ENCODE results near the gene GPC6. TPM values are rescaled to one million over a fixed set of nuclear protein-coding genes. Genes with fewer than 3 reads are reported as not detected.

Gene GPC6
- total and polyA plus RNA-seq, 2 experiments from 2014 or later = 14.4 to 20.8 TPM

- no peaks in the 10 kb centered on the region for H3K79me2 ChIP-seq (ENCODE audit: insufficient read depth)
- no peak overlapping the region for H3K27ac ChIP-seq
- H3F3A ChIP-seq (ENCODE audit: insufficient read depth) = peaks cover 13% of the 10 kb centered on the region
- in situ Hi-C loops (cut with MboI) = no loop called here
- no peaks in the 10 kb centered on the region for H3K27me3 ChIP-seq (replicated peaks; ENCODE audit: insufficient read depth)
- no peak overlapping the region for H2AFZ ChIP-seq
- H3K9me3 ChIP-seq (ENCODE audit: low read depth) = no peaks in the 10 kb centered on the region
- H4K20me1 ChIP-seq (ENCODE audit: insufficient read depth) = no peaks in the 10 kb centered on the region
- H3K9ac ChIP-seq = no peak overlapping the region
- H3K9me2 ChIP-seq (ENCODE audit: insufficient read depth) = no peaks in the 10 kb centered on the region
- H3K4me3 ChIP-seq = no peak overlapping the region
- H3K4me2 ChIP-seq (ENCODE audit: unreplicated experiment) = no peak overlapping the region
- TF ChIP-seq EZH2phosphoT487 (IDR thresholded peaks at IDR 0.05; ENCODE audit: insufficient read depth, low read depth) = no peak
- no peak for TF ChIP-seq EZH2 (IDR thresholded peaks at IDR 0.05; ENCODE audit: insufficient read depth, poor library complexity, severe bottlenecking)
- H3K4me1 ChIP-seq (ENCODE audit: insufficient read depth) = peaks cover 15% of the 10 kb centered on the region
- H3K36me3 ChIP-seq (ENCODE audit: low read depth) = no peaks in the 10 kb centered on the region
- no peak for DNase-seq
Observed at GRCh38 chr13:93621966-93622365, 395.4 kb downstream of the GPC6 start.

DNA sequence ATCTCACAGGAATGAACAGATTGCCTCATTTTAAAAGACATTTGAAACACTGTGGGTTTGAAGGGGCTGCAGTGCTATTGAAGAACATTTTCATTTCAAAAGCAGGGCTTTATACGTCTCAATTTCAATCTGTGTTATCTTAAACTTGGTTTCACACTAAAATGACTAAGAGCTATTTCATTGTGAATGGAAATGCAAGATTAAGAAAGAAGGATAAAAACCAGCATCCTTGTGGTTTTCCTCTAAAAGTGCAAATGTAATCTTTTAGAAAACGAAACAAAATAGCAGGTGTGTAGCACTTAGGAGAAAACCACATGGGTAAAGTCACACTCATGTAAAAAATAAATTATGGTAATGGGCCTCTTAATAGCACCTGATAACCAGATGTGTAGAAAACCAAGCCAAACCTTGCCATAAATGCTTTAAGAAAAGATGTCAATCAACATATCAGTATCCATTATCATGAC lies 397.7 kb downstream of the GPC6 start:
- no peaks in the 10 kb centered on the region for H3K27me3 ChIP-seq (replicated peaks; ENCODE audit: insufficient read depth)
- DNase-seq = no peak
- no peak overlapping the region for H3K4me2 ChIP-seq (ENCODE audit: unreplicated experiment)
- no peaks in the 10 kb centered on the region for H3K9me2 ChIP-seq (ENCODE audit: insufficient read depth)
- no peaks in the 10 kb centered on the region for H4K20me1 ChIP-seq (ENCODE audit: insufficient read depth)
- no peaks in the 10 kb centered on the region for H3K36me3 ChIP-seq (ENCODE audit: low read depth)
- no peak overlapping the region for H3K27ac ChIP-seq
- H3K9ac ChIP-seq = no peak overlapping the region
- H3K4me3 ChIP-seq = no peak overlapping the region
- WGBS, 2 experiments (ENCODE audit: low coverage in 1 of 2, low lambda C conversion rate in 2 of 2, missing lambda C conversion rate in 2 of 2) = 80 to 91% methylated on average over 2 of the region's 2 CpGs
- H3F3A ChIP-seq (ENCODE audit: insufficient read depth) = peaks cover 13% of the 10 kb centered on the region
- H2AFZ ChIP-seq = no peak overlapping the region
- no peaks in the 10 kb centered on the region for H3K9me3 ChIP-seq (ENCODE audit: low read depth)
- TF ChIP-seq EZH2phosphoT487 (IDR thresholded peaks at IDR 0.05; ENCODE audit: insufficient read depth, low read depth) (no peak), EZH2 (IDR thresholded peaks at IDR 0.05; ENCODE audit: insufficient read depth, poor library complexity, severe bottlenecking) (no peak)
- no peaks in the 10 kb centered on the region for H3K79me2 ChIP-seq (ENCODE audit: insufficient read depth)
- in situ Hi-C loops (cut with MboI) = no loop called here
- H3K4me1 ChIP-seq (ENCODE audit: insufficient read depth) = peaks cover 15% of the 10 kb centered on the region

GRCh38 chr13:93625536-93625935 lies 398.9 kb downstream of the GPC6 start:
- peak; percentile 14 for DNase-seq
- 92 to 94% methylated on average over 1 of the region's 1 CpG for WGBS, 2 experiments (ENCODE audit: low coverage in 1 of 2, low lambda C conversion rate in 2 of 2, missing lambda C conversion rate in 2 of 2)
- in situ Hi-C loops (cut with MboI) = no loop called here
- no peak overlapping the region for H3K4me3 ChIP-seq
- no peaks in the 10 kb centered on the region for H3K9me3 ChIP-seq (ENCODE audit: low read depth)
- H3K36me3 ChIP-seq (ENCODE audit: low read depth) = no peaks in the 10 kb centered on the region
- no peaks in the 10 kb centered on the region for H3K79me2 ChIP-seq (ENCODE audit: insufficient read depth)
- no peak overlapping the region for H3K4me2 ChIP-seq (ENCODE audit: unreplicated experiment)
- H3F3A ChIP-seq (ENCODE audit: insufficient read depth) = peaks cover 4% of the 10 kb centered on the region; the same call in 1 of the 2 replicates
- H2AFZ ChIP-seq = no peak overlapping the region
- no peaks in the 10 kb centered on the region for H3K27me3 ChIP-seq (replicated peaks; ENCODE audit: insufficient read depth)
- H4K20me1 ChIP-seq (ENCODE audit: insufficient read depth) = no peaks in the 10 kb centered on the region
- no peaks in the 10 kb centered on the region for H3K9me2 ChIP-seq (ENCODE audit: insufficient read depth)
- no peak overlapping the region for H3K9ac ChIP-seq
- H3K27ac ChIP-seq = no peak overlapping the region
- peaks cover 5% of the 10 kb centered on the region for H3K4me1 ChIP-seq (ENCODE audit: insufficient read depth)
- no peak for TF ChIP-seq EZH2phosphoT487 (IDR thresholded peaks at IDR 0.05; ENCODE audit: insufficient read depth, low read depth)
- no peak for TF ChIP-seq EZH2 (IDR thresholded peaks at IDR 0.05; ENCODE audit: insufficient read depth, poor library complexity, severe bottlenecking)

GRCh38 chr13:93628136-93628797 lies 401.7 kb downstream of the GPC6 start:
- no peaks in the 10 kb centered on the region for H3K36me3 ChIP-seq (ENCODE audit: low read depth)

More at GRCh38 chr13:93628136-93628797, 401.7 kb downstream of the GPC6 start:
- no peaks in the 10 kb centered on the region for H3F3A ChIP-seq (ENCODE audit: insufficient read depth)
- TF ChIP-seq EZH2phosphoT487 (IDR thresholded peaks at IDR 0.05; ENCODE audit: insufficient read depth, low read depth) = no peak
- TF ChIP-seq EZH2 (IDR thresholded peaks at IDR 0.05; ENCODE audit: insufficient read depth, poor library complexity, severe bottlenecking) = no peak
- no peak overlapping the region for H3K4me3 ChIP-seq
- no peaks in the 10 kb centered on the region for H3K79me2 ChIP-seq (ENCODE audit: insufficient read depth)
- no peak overlapping the region for H2AFZ ChIP-seq
- no peak overlapping the region for H3K27ac ChIP-seq
- WGBS, 2 experiments (ENCODE audit: low coverage in 1 of 2, low lambda C conversion rate in 2 of 2, missing lambda C conversion rate in 2 of 2) = 87 to 89% methylated on average over 2 of the region's 2 CpGs
- DNase-seq = no peak
- H3K9me2 ChIP-seq (ENCODE audit: insufficient read depth) = no peaks in the 10 kb centered on the region
- no peaks in the 10 kb centered on the region for H3K27me3 ChIP-seq (replicated peaks; ENCODE audit: insufficient read depth)
- H4K20me1 ChIP-seq (ENCODE audit: insufficient read depth) = no peaks in the 10 kb centered on the region
- no peaks in the 10 kb centered on the region for H3K4me1 ChIP-seq (ENCODE audit: insufficient read depth)
- H3K4me2 ChIP-seq (ENCODE audit: unreplicated experiment) = no peak overlapping the region
- in situ Hi-C loops (cut with MboI) = no loop called here
- no peak overlapping the region for H3K9ac ChIP-seq
- no peaks in the 10 kb centered on the region for H3K9me3 ChIP-seq (ENCODE audit: low read depth)

All from GM23248 (cell line).